ENCODE measurements around the gene MOCOS. TPM values are rescaled to one million over a fixed set of nuclear protein-coding genes. Genes with fewer than 3 reads are reported as not detected.

MOCOS gene
- total RNA-seq, 1 experiment from 2014 or later: 12.1 TPM

DNA sequence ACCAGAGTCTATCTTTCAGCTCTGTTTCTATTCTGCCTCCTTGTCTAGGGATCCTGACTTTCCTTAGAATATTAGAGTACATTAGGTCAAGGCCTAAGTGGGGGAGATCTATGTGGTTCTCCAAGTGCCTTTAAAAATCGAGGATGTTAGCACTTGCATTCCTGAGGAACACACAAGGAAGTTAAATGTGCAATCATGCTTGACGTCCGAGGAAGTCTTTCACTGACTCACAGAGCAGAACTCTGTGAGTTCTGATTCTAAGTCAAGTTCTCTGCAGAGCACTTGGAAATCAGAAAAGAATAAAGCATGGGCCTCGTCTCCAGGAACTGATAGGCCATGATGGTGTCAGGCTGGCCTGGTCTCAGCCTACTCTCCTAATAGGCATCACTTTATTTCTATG, 127.5 kb downstream of the MOCOS start (continued):
- TF ChIP-seq CTCF (IDR thresholded peaks at IDR 0.05 in 2 of 3, conservative IDR thresholded peaks at IDR 0.05 in 1 of 3; ENCODE audit: borderline replicate concordance in 1 of 3, insufficient read depth in 1 of 3, low read depth in 2 of 3, low read length in 2 of 3): no peak

DNA sequence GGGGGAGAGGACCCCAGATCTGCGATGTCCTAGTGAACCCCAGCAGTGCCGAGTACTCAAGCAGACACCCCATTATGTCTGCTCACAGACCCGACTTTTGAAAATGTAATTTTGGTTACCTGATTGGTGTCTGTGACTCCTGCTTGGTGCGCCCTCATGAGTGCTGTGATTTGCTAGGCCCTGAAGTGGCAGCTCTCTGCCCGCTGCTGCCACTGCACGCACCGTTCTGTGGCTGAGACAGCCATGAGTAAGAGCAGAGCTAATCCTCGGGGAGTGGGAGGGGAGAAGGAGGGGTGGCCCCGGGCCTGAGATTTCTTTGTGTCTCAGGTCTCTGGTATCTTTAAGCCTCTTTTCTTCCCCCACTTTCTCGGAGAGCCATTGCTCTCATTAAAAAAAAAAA, 128.4 kb downstream of the MOCOS start:
- Histone ChIP-seq H3K9me2 (ENCODE audit: insufficient read depth) (no peaks in the 10 kb centered on the region), H3K36me3 (ENCODE audit: control insufficient read depth in 1 of 2, insufficient read depth in 2 of 2, low read length in 2 of 2) (no peaks in the 10 kb centered on the region), H3K9ac (ENCODE audit: low read length) (no peak overlapping the region), H3K4me3 (replicated peaks in 1 of 2; ENCODE audit: low read depth in 1 of 2, low read length in 2 of 2) (no peak overlapping the region), H4K20me1 (ENCODE audit: insufficient read depth) (no peaks in the 10 kb centered on the region), H3K9me3 (ENCODE audit: control insufficient read depth in 1 of 2, insufficient read depth in 1 of 2, low read depth in 1 of 2, low read length in 2 of 2) (no peaks in the 10 kb centered on the region), H3K4me1 (ENCODE audit: control insufficient read depth in 1 of 2, insufficient read depth in 2 of 2, low read length in 2 of 2) (peaks cover 6 to 13% of the 10 kb centered on the region in 2 experiments), H2AFZ (ENCODE audit: low read depth, low read length, poor library complexity, severe bottlenecking) (no peak overlapping the region), H3K27ac (ENCODE audit: low read depth, low read length) (no peak overlapping the region), H3K79me2 (ENCODE audit: insufficient read depth, low read length) (no peaks in the 10 kb centered on the region), H3K4me2 (ENCODE audit: low read length) (no peak overlapping the region), H3K27me3 (ENCODE audit: insufficient read depth, low read length) (no peaks in the 10 kb centered on the region; the same call in 1 of the 2 replicates)
- ATAC-seq (no peak), DNase-seq (ENCODE audit: low read depth, low spot score) (no peak)
- ChIA-PET POLR2A (no interaction called here), RAD21 (ENCODE audit: low non-redundant PET in 1 of 2, low total read pairs in 2 of 2, uncharacterized antibody in 2 of 2, unreplicated experiment in 2 of 2) (no interaction called here), CTCF (no interaction called here)
- BruUV-seq (replicated peaks): no TSS peak
- intact Hi-C loops (cut with micrococcal nuclease): no loop called here
- TF ChIP-seq EZH2phosphoT487 (IDR thresholded peaks at IDR 0.05; ENCODE audit: borderline replicate concordance): no peak
- no peak for TF ChIP-seq FOSL1 (IDR thresholded peaks at IDR 0.05; ENCODE audit: low read depth)
- TF ChIP-seq POLR2A (IDR thresholded peaks at IDR 0.05; ENCODE audit: borderline replicate concordance, extremely low read depth, insufficient read depth, insufficient read length): no peak
- no peak for TF ChIP-seq JUND (IDR thresholded peaks at IDR 0.05)
- TF ChIP-seq POLR2AphosphoS5 (IDR thresholded peaks at IDR 0.05; ENCODE audit: low read depth, low read length): no peak
- TF ChIP-seq ELF1 (IDR thresholded peaks at IDR 0.05; ENCODE audit: borderline replicate concordance, low read depth): no peak
- TF ChIP-seq CEBPB (IDR thresholded peaks at IDR 0.05; ENCODE audit: low read depth): no peak
- no peak for TF ChIP-seq MAX (IDR thresholded peaks at IDR 0.05)
- no peak for TF ChIP-seq SP1 (IDR thresholded peaks at IDR 0.05; ENCODE audit: low read depth)
- TF ChIP-seq ZBTB33 (IDR thresholded peaks at IDR 0.05; ENCODE audit: extremely low read depth, insufficient replicate concordance, low read length): no peak
- TF ChIP-seq TCF7L2 (IDR thresholded peaks at IDR 0.05; ENCODE audit: borderline replicate concordance, extremely low read depth, insufficient read depth, insufficient read length): no peak
- no peak for TF ChIP-seq ZFX (IDR thresholded peaks at IDR 0.05)
- no peak for TF ChIP-seq ZNF274 (IDR thresholded peaks at IDR 0.05; ENCODE audit: low read depth, low read length)
- TF ChIP-seq SIN3A (IDR thresholded peaks at IDR 0.05; ENCODE audit: low read depth): no peak
